Testis (tissue), 3 donors: ENCODE data around the gene PCDHGC5. TPM values are rescaled to one million over a fixed set of nuclear protein-coding genes. Genes with fewer than 3 reads are reported as not detected.
A peak's percentile ranks its signal among the peaks of the same experiment; 100 is the strongest.

Source experiments
- DNase-seq: peaks from one replicate; pipeline ENCODE4 v3.0.0-alpha.2; 2019
- H3K27ac ChIP-seq, 2 donors: fragments of 200-600 bp; sonication (generic); one replicate each; pipeline ENCODE4 v1.5.1; 2019
- H3K27me3 ChIP-seq: fragments of 200-600 bp; sonication (generic); one replicate; pipeline ENCODE4 v1.5.1; 2019
- H3K36me3 ChIP-seq: fragments of 200-600 bp; sonication (generic); one replicate; pipeline ENCODE4 v1.5.1; 2017; ENCODE audit warnings: low read depth; ENCODE audit errors: missing control alignments
- H3K4me1 ChIP-seq: fragments of 200-600 bp; sonication (generic); one replicate; pipeline ENCODE4 v1.5.1; 2019
- H3K4me3 ChIP-seq, 2 donors: fragments of 200-600 bp; sonication (generic); one replicate each; pipeline ENCODE4 v1.5.1; 2017 to 2019
- H3K9me3 ChIP-seq: fragments of 200-600 bp; sonication (generic); one replicate; pipeline ENCODE4 v1.5.1; 2017
- CTCF ChIP-seq, 3 experiments: fragments of 450-650 bp in 2 of 3; fragments of 200-600 bp in 1 of 3; sonication (generic) in 1 of 3; IDR thresholded peaks; one replicate each; pipeline ENCODE4 v1.5.1; 2016 to 2019; ENCODE audit warnings: antibody characterized with exemption in 3 of 3, mild to moderate bottlenecking in 2 of 3, moderate library complexity in 1 of 3
- POLR2A ChIP-seq: fragments of 450-650 bp; IDR thresholded peaks from one replicate; pipeline ENCODE4 v1.6.1; 2017; ENCODE audit warnings: antibody characterized with exemption, mild to moderate bottlenecking, moderate library complexity
- WGBS, 2 donors: methylation state at CpG; one replicate each; pipeline ENCODE4 v1.1.5; 2018; 5-methylcytosine and 5-hydroxymethylcytosine counted together
- intact Hi-C: fragments of 100-400 bp; cut with DNase I; formaldehyde crosslinking; loops from one replicate; pipeline ENCODE4 v1.15.1; 2023; ENCODE audit warnings: low total_unique reads
- polyA plus RNA-seq: library from polyadenylated mRNA; stranded (reverse); fragments of 350-450 nt; fragmentation: Illumina TruSeq; extraction: RNeasy Lipid Tissue Mini Kit (QIAGEN cat#74804); gene quantifications from one replicate; pipeline ENCODE4 v1.2.3, GENCODE V29; 2014; ENCODE audit warnings: low read depth, low replicate concordance; ENCODE audit not compliant: insufficient read depth
- total RNA-seq, 2 donors: library from RNA; depleted of rRNA; stranded (reverse); fragments of >200 nt; gene quantifications; one replicate each; pipeline ENCODE4 v1.2.3, GENCODE V29; 2016

PCDHGC5 gene
- total and polyA plus RNA-seq, 3 donors from 2014 or later = 0.50 to 5.4 (median 4.9) TPM

- peak; percentile 57 for DNase-seq
- intact Hi-C loops = no loop called here
- TF ChIP-seq POLR2A = no peak
- no peak for TF ChIP-seq CTCF (IDR thresholded peaks at IDR 0.05)
- Histone ChIP-seq H3K4me3 (no peak overlapping the region), H3K9me3 (no peaks in the 10 kb centered on the region), H3K27me3 (no peaks in the 10 kb centered on the region), H3K4me1 (peaks cover 14% of the 10 kb centered on the region), H3K36me3 (no peaks in the 10 kb centered on the region), H3K27ac (peak overlapping the region; percentile 27 to 71)
- WGBS, 2 donors = 41 to 52% methylated on average over 10 to 11 of the region's 11 CpGs
These were observed 18.7 kb downstream of the PCDHGC5 start for GRCh38 chr5:141507387-141508091.

GRCh38 chr5:141508440-141508797 is 19.5 kb downstream of the PCDHGC5 start:
- H3K4me3 ChIP-seq = no peak overlapping the region
- no peak for DNase-seq
- peaks cover 14% of the 10 kb centered on the region for H3K4me1 ChIP-seq
- 26 to 51% methylated on average over 9 of the region's 9 CpGs for WGBS, 2 donors
- H3K9me3 ChIP-seq = no peaks in the 10 kb centered on the region
- intact Hi-C loops = no loop called here
- TF ChIP-seq POLR2A (no peak), CTCF (IDR thresholded peaks at IDR 0.05) (no peak)
- H3K27me3 ChIP-seq = no peaks in the 10 kb centered on the region
- H3K36me3 ChIP-seq = no peaks in the 10 kb centered on the region
- H3K27ac ChIP-seq = peak overlapping the region; percentile 27 to 71

DNA sequence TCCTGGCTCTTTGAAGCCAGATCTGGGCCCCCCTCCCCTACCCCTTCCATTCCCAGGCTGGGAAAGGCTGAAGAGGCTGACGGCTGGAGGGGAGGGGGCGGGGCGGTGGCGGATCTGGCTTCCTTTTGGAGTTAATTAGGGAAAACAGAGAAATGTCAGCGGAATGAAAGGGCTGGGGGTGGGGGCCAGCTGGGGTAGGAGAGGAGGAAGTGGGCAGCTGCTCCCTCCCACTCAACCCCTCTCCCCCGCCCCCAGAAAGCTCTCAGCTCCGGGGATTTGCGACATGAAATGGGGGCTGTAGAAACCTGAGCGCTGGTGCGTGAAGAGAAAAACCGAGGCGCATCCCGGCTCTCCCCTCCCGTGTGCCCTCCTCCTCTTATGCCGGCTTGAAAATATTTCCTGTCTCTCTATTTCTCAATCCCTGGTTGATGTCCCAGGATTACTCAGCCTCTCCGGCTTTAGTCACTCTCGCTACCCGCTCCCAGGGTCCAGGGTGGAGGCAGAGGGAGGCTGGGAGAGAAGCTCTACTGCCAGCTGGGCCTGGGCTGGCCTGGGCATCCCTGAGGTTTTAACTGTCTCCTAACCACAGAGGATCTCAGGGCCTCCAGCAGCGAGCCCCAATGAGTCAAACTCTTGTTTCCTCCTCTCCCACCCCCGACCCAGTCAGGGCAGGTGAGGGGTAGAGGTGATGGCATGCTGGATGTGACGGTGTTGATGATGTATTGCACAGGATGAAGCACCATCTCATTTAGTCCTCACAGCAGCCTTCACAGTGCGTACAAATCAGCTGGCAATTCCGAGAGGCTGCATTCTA is 20.1 kb downstream of the PCDHGC5 start:
- no peaks in the 10 kb centered on the region for H3K36me3 ChIP-seq
- WGBS, 2 donors = 32 to 48% methylated on average over 21 to 23 of the region's 23 CpGs
- intact Hi-C loops = no loop called here
- H3K27ac ChIP-seq = peak overlapping the region in 1 of 2 donors; percentile 71
- TF ChIP-seq CTCF (IDR thresholded peaks at IDR 0.05) (no peak), POLR2A (no peak)
- no peak overlapping the region for H3K4me3 ChIP-seq
- no peaks in the 10 kb centered on the region for H3K27me3 ChIP-seq
- no peaks in the 10 kb centered on the region for H3K9me3 ChIP-seq
- DNase-seq = no peak
- H3K4me1 ChIP-seq = peaks cover 18% of the 10 kb centered on the region

DNA sequence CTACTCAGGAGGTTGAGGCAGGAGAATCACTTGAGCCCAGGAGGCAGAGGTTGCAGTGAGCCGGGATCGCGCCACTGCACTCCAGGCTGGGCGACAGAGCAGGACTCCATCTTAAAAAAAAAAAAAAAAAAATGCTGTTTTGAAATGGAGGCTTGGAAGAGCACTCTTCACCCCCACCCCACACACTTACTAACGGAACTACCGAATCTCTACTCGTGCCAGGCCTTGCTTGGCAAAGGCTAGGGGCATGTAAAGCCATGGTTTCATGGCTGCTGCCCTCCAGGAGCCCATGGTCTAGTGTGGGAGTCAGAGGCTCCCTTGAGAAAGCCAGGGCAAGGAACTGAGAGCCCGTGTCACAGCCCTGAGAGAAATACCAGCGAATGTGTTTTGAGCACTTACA is 21.3 kb downstream of the PCDHGC5 start:
- intact Hi-C loops = loop anchor here (5.0 kb wide), 1 partner anchor 33 kb away; the partner anchor contains the start of gene PCDHGC3
- no peak for TF ChIP-seq POLR2A
- TF ChIP-seq CTCF (IDR thresholded peaks at IDR 0.05) = no peak
- H3K36me3 ChIP-seq = no peaks in the 10 kb centered on the region
- no peaks in the 10 kb centered on the region for H3K27me3 ChIP-seq
- H3K27ac ChIP-seq = no peak overlapping the region
- no peak for DNase-seq
- WGBS, 2 donors = 89 to 92% methylated on average over 9 of the region's 9 CpGs
- peaks cover 23% of the 10 kb centered on the region for H3K4me1 ChIP-seq
- H3K4me3 ChIP-seq = no peak overlapping the region
- no peaks in the 10 kb centered on the region for H3K9me3 ChIP-seq
